ENCODE results near the gene PRDM11.

PRDM11 gene

GRCh38 chr11:45212566-45213315, 66.3 kb downstream of the PRDM11 start:
- no peak for DNase-seq (ENCODE audit: low spot score)

DNA sequence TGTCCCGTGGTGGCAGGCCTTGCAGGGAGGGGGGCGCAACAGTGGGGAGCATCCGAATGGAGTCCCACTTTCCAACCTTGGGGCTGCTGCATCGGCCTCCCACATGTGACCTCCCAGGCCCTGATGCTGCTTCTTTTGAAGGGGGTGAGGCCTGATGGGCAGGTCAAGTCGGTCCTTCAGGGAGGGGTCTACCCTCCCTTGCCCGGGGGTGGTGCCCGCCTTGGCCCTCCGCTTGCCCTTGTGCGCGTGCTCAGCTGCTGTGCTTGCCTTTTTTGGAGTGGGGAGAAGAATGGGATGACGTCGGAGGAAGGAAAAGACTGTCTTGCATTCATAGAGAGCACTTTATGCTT, 66.9 kb downstream of the PRDM11 start:
- no peak for DNase-seq (ENCODE audit: low spot score)

GRCh38 chr11:45213717-45214116, 67.3 kb downstream of the PRDM11 start:
- no peak for DNase-seq (ENCODE audit: low spot score)

GRCh38 chr11:45215098-45215865, 68.8 kb downstream of the PRDM11 start:
- DNase-seq (ENCODE audit: low spot score), result no peak

GRCh38 chr11:45216031-45216430, 69.6 kb downstream of the PRDM11 start:
- DNase-seq (ENCODE audit: low spot score), result no peak

- DNase-seq (ENCODE audit: low spot score), result no peak
These were observed 70.5 kb downstream of the PRDM11 start for GRCh38 chr11:45216901-45217300.

GRCh38 chr11:45217991-45218390, 71.6 kb downstream of the PRDM11 start:
- no peak for DNase-seq (ENCODE audit: low spot score)

- DNase-seq (ENCODE audit: low spot score), result no peak
These were observed 72.3 kb downstream of the PRDM11 start for GRCh38 chr11:45218705-45219104.

DNA sequence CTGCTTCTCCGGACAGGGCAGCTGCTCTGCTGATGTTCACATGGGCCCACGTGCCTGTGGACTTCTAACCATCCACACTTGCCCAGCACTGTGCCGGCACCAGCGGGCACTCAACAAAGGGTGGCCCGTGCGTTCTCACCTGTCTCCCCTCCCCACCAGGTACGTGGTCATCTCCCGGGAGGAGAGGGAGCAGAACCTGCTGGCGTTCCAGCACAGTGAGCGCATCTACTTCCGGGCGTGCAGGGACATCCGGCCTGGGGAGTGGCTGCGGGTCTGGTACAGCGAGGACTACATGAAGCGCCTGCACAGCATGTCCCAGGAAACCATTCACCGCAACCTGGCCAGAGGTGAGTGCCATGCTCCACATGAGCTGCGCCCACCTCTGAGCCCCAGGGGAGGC, 73.0 kb downstream of the PRDM11 start:
- no peak for DNase-seq (ENCODE audit: low spot score)

- no peak for DNase-seq (ENCODE audit: low spot score)
These were observed 77.1 kb downstream of the PRDM11 start for GRCh38 chr11:45223496-45223895.

- DNase-seq (ENCODE audit: low spot score), result no peak
These were observed 78.3 kb downstream of the PRDM11 start for GRCh38 chr11:45224766-45225165.

- peak; percentile 23 for DNase-seq (ENCODE audit: low spot score)
These were observed 78.8 kb downstream of the PRDM11 start for GRCh38 chr11:45225277-45225676.

DNA sequence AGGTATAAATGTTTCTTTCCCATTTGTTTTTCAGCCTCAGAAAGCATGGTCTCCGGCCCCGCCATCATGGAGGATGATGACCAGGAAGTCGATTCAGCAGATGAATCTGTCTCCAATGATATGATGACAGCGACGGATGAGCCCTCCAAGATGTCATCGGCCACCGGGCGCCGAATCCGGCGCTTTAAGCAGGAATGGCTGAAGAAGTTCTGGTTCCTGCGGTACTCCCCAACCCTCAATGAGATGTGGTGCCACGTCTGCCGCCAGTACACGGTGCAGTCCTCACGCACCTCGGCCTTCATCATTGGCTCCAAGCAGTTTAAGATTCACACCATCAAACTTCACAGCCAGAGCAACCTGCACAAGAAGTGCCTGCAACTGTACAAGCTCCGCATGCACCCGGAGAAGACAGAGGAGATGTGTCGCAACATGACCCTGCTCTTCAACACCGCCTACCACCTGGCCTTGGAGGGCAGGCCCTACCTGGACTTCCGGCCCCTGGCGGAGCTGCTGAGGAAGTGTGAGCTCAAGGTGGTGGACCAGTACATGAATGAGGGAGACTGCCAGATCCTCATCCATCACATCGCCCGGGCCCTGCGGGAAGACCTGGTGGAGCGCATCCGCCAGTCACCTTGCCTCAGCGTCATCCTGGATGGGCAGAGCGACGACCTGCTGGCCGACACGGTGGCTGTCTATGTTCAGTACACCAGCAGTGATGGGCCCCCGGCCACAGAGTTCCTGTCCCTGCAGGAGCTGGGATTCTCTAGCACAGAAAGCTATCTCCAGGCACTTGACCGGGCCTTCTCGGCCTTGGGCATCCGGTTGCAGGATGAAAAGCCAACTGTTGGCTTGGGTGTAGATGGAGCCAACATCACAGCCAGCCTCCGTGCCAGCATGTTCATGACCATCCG, 79.8 kb downstream of the PRDM11 start:
- DNase-seq (ENCODE audit: low spot score), result no peak

GRCh38 chr11:45226901-45227300, 80.5 kb downstream of the PRDM11 start:
- DNase-seq (ENCODE audit: low spot score), result no peak

GRCh38 chr11:45227836-45228235, 81.4 kb downstream of the PRDM11 start:
- DNase-seq (ENCODE audit: low spot score), result no peak

- no peak for DNase-seq (ENCODE audit: low spot score)
These were observed 83.1 kb downstream of the PRDM11 start for GRCh38 chr11:45229401-45230020.

GRCh38 chr11:45232341-45233080, 86.1 kb downstream of the PRDM11 start:
- no peak for DNase-seq (ENCODE audit: low spot score)

DNA sequence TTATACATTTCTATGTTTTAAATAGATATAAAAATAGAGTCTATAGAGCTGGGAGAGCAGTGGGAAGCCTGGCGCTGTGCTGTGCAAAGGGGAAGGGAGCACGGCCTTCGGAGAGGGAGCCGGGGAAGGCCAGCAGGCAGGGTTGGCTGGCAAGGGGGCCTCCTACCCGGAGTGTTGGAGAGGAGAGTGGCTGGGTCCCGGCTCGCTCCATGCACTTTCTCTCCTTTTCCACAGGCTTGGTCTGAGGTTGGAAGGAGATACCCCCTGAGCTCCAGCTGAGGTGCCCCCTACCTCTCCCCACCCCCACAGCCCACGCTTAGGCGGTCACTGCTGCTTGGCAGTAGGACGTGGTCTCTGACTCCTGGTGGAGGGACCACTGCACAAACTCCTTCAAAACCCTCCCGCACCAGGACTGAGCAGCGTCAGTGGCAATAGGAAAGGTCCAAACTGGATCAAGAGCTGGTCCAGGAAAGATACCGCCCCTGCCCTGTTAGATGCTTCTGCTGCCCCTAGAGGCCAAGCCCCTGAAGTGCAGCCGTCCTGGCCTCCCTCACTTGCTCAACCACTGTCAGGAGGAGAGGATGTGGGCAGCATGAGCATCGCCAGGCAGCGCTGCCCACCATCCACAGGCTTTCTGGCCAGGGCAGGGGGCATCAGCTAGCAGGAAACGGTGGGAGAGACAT, 86.8 kb downstream of the PRDM11 start:
- DNase-seq (ENCODE audit: low spot score), result peak; percentile 56

GRCh38 chr11:45233804-45234170, 87.3 kb downstream of the PRDM11 start:
- no peak for DNase-seq (ENCODE audit: low spot score)

DNA sequence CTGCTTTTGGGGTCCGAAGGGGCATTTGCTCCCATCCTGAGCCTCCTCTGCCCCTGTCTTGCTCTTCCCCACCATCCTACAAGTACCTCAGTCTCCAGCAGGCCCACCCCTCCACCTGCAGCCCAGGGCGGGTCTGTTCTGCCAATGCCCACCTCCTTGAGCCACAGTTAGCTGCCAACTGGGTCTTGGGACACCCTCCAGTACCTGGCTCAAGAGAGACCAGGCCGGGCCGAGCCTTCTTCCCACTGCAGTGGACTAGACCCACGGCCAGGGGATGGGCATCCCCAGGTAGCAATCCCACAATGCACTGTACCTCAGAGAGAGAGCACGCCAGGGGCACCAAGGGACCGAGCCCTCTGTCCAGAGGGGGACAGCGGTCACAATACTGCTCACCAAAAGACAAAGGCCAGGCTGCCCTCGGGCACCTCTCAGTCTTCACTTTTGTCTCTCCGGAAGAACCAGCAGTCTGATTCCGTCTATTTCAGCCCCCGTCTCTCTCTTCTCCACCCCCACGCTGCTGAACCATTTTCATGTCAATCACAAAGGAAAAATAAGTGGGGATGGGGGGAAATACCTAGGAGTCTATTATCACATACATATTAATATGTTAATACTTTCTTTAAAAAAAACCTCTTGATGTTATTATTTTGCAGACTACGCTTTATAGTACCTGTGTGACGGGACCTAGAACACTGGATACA, 88.0 kb downstream of the PRDM11 start:
- no peak for DNase-seq (ENCODE audit: low spot score)

Measured in SW480 (cell line).